GM19025 (cell line): Measurements from ENCODE around the gene KLK13.

Source experiments
- ATAC-seq: cut with Tn5 transposase; IDR thresholded peaks from one replicate; pipeline ENCODE4 v1.9.1; 2021; ENCODE audit warnings: mild to moderate bottlenecking, low read depth, moderate library complexity; ENCODE audit not compliant: unreplicated experiment

The KLK13 gene, protein sequence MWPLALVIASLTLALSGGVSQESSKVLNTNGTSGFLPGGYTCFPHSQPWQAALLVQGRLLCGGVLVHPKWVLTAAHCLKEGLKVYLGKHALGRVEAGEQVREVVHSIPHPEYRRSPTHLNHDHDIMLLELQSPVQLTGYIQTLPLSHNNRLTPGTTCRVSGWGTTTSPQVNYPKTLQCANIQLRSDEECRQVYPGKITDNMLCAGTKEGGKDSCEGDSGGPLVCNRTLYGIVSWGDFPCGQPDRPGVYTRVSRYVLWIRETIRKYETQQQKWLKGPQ

GRCh38 chr19:51064534-51065220 is at the start of gene KLK13:
KLK13 (minus strand) TSS chr19:51065092; CDS start chr19:51065067, 25 bp downstream.
- ATAC-seq, result no peak

GRCh38 chr19:51114087-51114729 is 49.3 kb upstream of the KLK13 start:
- ATAC-seq, result no peak

- no peak for ATAC-seq
Observed at GRCh38 chr19:51111606-51112005, 46.7 kb upstream of the KLK13 start.

DNA sequence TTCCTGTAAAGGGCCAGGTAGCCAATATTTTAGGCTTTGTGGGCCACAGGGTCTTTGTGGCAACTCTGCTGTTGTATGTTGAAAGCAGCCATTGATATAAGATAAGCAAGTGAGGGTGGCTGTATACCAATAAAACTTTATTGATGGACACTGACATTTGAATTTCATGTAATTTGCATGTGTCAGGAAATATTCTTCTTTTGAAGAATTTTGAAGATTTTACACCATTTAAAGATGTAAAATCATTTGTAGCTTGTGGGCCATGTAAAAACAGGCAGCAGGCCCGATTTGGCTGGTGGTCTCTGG is 45.7 kb upstream of the KLK13 start:
- no peak for ATAC-seq

DNA sequence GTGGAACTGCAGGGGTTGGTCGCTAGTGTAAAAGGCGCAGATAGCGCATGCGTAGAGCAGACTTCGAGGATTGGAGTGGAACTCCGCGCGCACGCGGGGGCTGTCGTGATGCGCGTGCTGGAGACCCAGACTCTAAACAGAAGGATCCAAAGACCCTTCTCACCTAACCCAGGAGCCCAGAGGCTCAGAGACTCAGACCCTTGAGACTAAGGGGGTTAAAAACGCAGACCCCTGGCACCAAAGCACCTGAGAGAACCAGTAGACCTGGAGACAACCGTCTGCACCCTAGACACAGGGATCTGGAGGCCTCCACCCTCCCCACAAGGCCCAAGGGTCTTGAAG is 43.9 kb upstream of the KLK13 start:
- peak; percentile 11 for ATAC-seq

DNA sequence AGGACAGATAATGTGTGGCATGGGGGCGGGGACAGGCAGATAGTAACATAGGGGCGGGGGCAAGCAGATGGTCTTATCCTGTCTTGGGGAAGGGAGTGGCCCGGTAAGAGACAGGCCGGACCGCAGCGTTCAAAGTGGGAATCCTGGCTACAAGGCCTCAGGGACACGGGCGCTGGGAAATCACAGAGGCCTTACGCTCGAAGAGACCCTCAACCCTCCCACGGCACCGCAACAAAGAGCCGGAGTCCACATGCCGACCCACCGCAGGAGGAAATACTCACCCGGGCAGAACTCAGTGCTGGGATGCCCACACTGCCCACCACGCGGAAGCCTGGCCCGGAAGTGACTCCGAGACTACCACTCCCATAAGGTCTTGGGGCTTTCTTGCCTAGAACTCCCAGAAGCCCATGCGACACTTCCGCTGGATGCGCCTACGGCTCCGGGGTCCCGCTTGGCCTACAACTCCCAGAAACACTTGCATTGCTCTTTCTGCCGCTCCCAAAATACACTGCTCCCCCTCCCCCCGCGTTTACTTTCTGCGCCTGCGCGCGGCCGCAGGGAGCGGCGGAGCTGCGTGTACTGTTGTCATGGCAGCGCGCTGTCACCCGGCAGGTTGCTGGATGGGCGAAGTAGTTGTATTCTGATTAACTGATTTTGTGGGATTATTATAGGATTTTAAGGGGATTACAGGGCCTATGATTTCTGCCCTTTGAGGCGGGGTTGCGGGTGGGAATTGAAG is 43.3 kb upstream of the KLK13 start, which contains the start of gene CTU1:
Gene CTU1, minus strand, starts transcription at position 344 of the 739 bp plus-strand sequence. CDS start 3,840 bp downstream, outside the sequence.
- ATAC-seq, result peak; percentile 95

GRCh38 chr19:51107406-51108065 is 42.6 kb upstream of the KLK13 start:
- ATAC-seq, result no peak

GRCh38 chr19:51103926-51104341 is 39.0 kb upstream of the KLK13 start:
- ATAC-seq, result no peak

GRCh38 chr19:51102991-51103390 is 38.1 kb upstream of the KLK13 start:
- ATAC-seq, result no peak

GRCh38 chr19:51101171-51101865 is 36.4 kb upstream of the KLK13 start:
- ATAC-seq, result no peak

DNA sequence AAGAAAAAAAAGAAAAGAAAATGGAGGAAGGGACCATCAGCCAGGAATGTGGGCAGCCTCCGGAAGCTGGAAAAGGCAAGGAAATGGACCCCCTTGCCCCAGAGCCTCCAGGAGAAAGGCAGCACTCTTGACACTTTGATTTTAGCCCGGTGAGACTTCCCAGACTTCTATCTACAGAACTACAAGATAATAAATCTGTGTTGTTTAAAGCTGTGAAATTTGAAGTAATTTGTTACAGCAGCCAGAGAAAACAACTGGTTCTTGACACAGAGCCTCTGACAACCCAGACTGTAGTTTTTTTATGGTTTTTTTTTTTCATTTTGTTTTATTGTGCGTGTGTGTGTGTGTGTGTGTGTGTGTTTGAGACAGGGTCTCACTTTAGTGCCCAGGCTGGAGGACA is 35.7 kb upstream of the KLK13 start:
- no peak for ATAC-seq

DNA sequence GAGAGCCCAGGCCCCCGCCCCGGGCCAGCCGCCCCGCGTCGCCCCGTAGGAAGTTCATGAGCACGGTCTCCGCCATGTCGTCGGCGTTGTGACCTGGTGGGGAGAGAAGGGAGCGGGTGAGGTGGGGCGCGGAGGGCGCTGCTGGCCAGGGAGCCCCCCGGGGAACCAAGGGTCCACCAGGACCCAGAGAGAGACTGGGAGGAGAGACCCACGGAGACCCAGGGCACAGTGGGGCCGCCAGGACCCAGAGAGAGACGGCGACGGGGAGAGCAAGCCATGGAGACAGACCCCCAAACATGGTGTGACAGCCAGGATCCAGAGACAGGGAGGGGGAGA is 34.1 kb upstream of the KLK13 start:
- no peak for ATAC-seq

DNA sequence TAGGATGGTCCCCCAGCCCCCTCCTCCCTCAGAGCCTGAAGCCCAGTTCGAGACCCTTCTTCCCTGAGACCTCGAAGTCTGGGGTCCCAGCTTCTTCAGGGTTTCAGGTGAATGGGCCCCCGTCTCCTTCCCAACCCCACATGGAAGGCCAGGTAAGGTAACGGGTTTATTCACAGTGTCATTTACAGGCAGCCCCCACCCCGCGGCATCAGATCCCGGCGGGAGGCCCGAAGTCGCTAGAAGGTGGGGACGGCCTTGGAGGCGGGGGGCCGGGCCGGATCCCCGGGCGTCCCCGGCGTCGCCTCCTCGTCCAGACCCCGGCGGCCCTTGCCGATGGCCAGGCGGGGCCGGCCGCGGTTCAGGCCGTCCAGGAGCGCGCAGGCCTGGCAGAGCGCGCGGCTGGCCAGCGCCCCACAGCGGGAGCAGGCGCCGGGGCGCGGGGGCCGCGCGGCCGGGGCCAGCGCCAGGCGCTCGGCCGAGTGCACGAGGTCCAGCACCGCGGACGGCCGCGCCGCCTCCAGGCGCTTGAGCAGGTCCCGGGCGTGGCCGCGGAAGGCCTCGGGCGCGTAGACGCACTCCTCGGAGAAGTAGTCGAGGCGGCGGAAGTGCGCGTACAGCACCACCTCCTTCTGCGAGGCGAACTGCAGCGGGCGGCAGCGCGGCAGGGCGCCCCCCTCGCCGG is 33.6 kb upstream of the KLK13 start:
- ATAC-seq, result no peak

GRCh38 chr19:51097796-51098195 is 32.9 kb upstream of the KLK13 start:
- ATAC-seq, result no peak

DNA sequence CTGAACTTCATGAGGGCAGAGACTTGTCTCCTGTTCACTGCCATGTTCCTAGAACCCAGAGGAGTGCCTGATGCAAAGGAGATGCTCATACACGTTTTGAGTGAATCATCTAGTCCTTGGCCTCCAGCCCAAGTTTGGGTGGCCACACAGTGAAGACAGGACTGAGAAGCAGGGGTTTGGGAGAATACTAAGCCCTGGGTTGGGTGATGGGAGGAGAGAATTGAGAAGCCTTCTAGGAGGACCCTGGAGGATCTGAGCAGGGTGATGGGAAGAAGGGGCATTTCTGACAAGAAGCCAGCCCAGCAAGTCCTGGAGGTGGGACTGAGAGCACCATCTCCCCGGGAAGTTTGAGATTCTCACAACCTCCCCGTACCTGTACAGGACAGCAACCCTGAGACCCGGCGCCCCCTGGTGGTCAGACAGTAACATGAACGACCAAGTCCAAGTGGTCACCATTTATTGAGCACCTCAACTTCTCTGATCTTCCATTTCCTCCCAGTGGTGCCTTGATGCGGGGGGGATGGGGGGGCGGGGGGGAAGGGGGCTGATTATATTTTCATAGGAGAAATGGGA is 32.4 kb upstream of the KLK13 start:
- no peak for ATAC-seq

DNA sequence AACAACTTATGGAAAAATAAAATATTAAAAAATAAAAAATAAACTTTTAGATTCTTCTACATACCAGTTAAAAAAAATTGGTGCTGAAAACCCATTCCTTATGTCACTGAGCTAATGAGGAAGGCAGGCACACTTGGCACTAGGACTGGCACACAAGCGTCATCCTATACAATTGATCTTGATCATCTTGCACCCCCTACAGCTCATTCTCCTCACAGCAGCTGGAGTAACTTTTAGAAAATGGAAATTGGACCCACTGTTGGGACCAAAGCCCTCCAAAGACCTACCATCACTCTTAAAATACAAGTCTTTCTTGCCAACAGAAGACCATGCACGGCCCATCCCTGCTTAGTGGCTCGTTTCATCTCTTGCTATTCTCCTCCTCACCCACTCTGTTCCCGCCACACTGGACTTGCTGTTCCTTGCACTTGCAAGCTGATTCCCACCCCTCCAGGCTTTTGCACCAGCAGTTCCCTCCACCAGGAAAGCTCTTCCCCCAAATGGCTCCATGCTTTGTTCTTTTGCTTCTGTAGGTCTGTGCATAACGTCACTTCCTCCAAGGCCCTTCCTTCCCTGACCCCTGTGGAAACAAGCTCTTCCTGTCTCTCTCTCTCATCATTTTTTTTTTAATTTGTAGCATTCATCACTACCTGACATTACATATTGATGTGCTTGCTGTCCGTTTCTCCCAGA is 31.7 kb upstream of the KLK13 start:
- ATAC-seq, result no peak

GRCh38 chr19:51094696-51095279 is 29.9 kb upstream of the KLK13 start:
- ATAC-seq, result no peak
